T47D (cell line): Measurements from ENCODE around the gene NT5C3A.
"Not testable (repeated sequence)": the region's sequence is repeated elsewhere in the genome, so short reads cannot be mapped to it uniquely, and the experiment has no call there.

ENCODE experiments used
- DNase-seq, 2 experiments: peaks; one replicate each; pipeline versions ENCODE4 v3.0.0 to v3.0.0-alpha.2; 2011 to 2012; ENCODE audit warnings: low read depth in 1 of 2, low spot score in 1 of 2
- in situ Hi-C: cut with HindIII; loops from 2 replicates; pipeline ENCODE4 v1.10.0; 2016; ENCODE audit warnings: low sequenced_read_pairs, low pct_unique_long_range_greater_than_20kb

Gene NT5C3A

GRCh38 chr7:32998361-32999171, 64.0 kb downstream of the NT5C3A start:
- in situ Hi-C loops, DNase-seq: not testable (repeated sequence)

GRCh38 chr7:32997956-32998355, 64.6 kb downstream of the NT5C3A start:
- DNase-seq, result not testable (repeated sequence)

DNA sequence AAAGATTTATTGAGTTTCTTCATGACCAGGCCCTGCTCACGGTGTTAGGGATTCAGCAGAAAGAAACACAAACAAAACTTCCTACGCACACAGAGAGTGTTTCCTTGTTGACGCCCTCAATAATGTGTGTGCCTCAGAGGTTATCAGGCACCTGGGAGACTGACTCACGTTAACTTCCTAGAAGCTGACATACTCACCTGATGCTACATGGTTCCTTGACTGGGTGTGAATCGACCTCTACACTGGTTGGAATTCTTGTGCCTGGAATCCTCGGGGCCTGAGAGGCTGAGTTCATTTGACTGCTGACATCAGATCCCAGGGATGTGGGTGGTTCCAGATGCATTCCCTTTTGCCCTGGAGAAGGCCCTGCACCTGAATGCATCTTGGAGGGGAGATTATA, 69.8 kb downstream of the NT5C3A start:
- not testable (repeated sequence) for DNase-seq

More at GRCh38 chr7:32997956-32998355, 64.6 kb downstream of the NT5C3A start:
- in situ Hi-C loops, result not testable (repeated sequence)

DNA sequence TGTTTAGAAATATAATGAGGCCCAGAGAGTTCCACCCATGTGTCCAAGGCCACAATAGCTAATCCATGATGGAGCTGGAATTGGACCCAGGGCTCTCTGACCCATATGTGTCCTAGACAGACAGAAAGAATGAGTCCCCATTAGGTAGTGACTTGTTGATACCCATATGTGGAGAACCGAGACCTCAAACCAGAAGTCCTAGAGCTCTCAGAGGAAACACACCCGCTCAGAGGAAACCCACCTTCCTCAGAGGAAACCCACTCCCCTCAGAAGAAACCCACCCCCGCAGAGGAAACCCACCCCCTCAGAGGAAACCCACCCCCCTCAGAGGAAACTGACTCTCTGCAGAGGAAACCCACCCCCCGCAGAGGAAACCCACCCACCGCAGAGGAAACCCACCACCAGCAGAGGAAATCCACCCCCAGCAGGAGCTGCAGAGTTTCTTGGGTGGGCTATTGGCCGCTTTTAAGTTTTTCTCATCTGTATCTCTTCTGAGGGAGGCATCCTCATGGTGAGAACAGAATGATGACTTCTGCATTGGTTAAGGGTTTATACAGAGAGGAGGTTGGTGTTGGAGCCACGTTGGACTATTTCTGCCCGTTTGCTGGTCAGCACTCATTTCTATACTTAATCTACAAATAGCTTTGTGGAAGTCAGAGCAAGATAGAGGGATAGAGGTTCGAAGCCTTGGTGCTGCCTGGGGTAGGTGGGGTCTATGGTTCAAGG, 70.4 kb downstream of the NT5C3A start:
- DNase-seq, in situ Hi-C loops: not testable (repeated sequence)

More for the DNA sequence above, 69.8 kb downstream of the NT5C3A start:
- in situ Hi-C loops, result not testable (repeated sequence)

GRCh38 chr7:32991068-32991585, 71.4 kb downstream of the NT5C3A start:
- in situ Hi-C loops, result not testable (repeated sequence)

DNA sequence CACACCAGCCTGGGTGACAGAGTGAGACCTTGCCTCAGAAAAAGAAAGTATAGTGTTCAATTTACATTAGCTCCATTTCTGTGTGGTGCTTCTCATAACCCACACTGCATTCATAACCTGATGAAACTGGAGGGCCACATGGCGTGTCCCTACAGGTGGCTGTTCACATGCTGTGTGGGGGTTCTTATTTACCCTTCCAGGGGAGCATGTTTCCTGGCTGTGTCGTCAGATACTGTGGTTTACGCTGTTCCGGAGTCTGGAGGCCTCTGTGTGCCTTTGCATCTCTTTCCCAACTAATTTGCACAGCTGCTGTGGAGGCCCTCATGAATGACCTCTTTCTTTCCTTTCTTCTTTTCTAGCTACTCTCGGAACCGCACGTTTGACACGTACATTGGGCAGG, 74.4 kb downstream of the NT5C3A start:
- in situ Hi-C loops, DNase-seq: not testable (repeated sequence)

More at GRCh38 chr7:32991068-32991585, 71.4 kb downstream of the NT5C3A start:
- peak in 1 of 2 experiments; percentile 58 for DNase-seq

- in situ Hi-C loops, DNase-seq: not testable (repeated sequence)
Measured at GRCh38 chr7:32979902-32980301, 82.7 kb downstream of the NT5C3A start.

- DNase-seq, in situ Hi-C loops: not testable (repeated sequence)
Measured at GRCh38 chr7:32979246-32979645, 83.3 kb downstream of the NT5C3A start.

- in situ Hi-C loops, DNase-seq: not testable (repeated sequence)
Measured at GRCh38 chr7:32977159-32977558, 85.4 kb downstream of the NT5C3A start.

DNA sequence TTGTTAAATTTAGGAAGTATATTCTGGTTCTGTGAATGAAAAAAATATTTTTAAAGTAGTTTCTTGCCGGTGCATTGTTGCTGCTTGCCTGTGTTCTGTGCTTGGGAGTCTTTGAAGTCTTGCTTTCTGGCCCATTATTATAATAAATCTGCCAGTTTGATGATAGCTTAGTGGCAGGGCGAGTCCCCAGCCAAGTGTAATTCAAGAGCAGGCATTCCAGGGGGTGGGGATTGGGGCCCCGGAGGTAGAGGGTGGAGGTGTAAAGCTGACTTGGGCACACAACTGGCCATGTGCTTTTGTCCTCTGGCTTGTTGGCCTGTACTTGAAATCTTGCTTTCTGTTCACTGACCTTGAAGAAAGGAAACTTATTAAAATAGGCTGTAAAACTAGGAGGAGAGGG, 90.6 kb downstream of the NT5C3A start:
- in situ Hi-C loops, DNase-seq: not testable (repeated sequence)

DNA sequence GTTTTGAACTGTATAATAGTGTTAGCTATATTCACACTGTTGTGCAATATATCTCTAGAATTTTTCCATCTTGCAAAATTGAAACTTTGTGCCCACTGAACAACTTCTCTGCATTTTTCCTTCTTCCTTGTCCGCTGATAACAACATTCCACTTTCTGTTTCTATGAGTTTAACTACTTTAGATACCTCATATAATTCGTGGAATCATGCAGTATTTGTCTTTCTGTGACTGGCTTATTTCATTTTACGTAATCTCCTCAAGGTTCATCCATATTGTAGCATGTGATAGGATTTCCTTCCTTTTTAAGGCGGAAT, 95.4 kb downstream of the NT5C3A start:
- DNase-seq, in situ Hi-C loops: not testable (repeated sequence)

- in situ Hi-C loops, DNase-seq: not testable (repeated sequence)
Measured at GRCh38 chr7:32966489-32967267, 95.9 kb downstream of the NT5C3A start.

GRCh38 chr7:32964461-32965159, 98.0 kb downstream of the NT5C3A start:
- in situ Hi-C loops, result not testable (repeated sequence)
- peak in 1 of 2 experiments; percentile 33 for DNase-seq
